Activated CD8-positive, alpha-beta T cell treated with anti-CD3 and anti-CD28 coated beads for 36 hours (primary cell): ENCODE measurements around the gene DDX53. TPM values are rescaled to one million over a fixed set of nuclear protein-coding genes. Genes with fewer than 3 reads are reported as not detected.
A peak's percentile ranks its signal among the peaks of the same experiment; 100 is the strongest.

Source experiments
- ATAC-seq: fragments of 200-7000 bp; cut with Tn5 transposase; one replicate; pipeline ENCODE4 v1.10.0; 2021; ENCODE audit warnings: mild to moderate bottlenecking, moderate library complexity
- CTCF ChIA-PET: fragments of 350-600 bp; sonication (Branson Sonifier 250); formaldehyde crosslinking; loops from one replicate; lab custom pipeline; 2021; ENCODE audit warnings: antibody characterized with exemption; lab: Charles Lee
- POLR2A ChIA-PET: fragments of 350-600 bp; sonication (Branson Sonifier 250); formaldehyde crosslinking; loops from one replicate; lab custom pipeline; 2021; ENCODE audit warnings: antibody characterized with exemption; lab: Charles Lee
- DNase-seq: peaks from one replicate; pipeline ENCODE4 v3.0.0-alpha.2; 2020
- H3K27ac Mint-ChIP-seq: one replicate; pipeline ENCODE4 v1.8.0; 2021; ENCODE audit warnings: mild to moderate bottlenecking, mixed read lengths
- H3K27me3 Mint-ChIP-seq: one replicate; pipeline ENCODE4 v1.8.0; 2021; ENCODE audit warnings: mixed read lengths
- H3K36me3 Mint-ChIP-seq: one replicate; pipeline ENCODE4 v1.8.0; 2021; ENCODE audit warnings: low read depth, mixed read lengths
- H3K4me1 Mint-ChIP-seq: one replicate; pipeline ENCODE4 v1.8.0; 2021; ENCODE audit warnings: low read depth, mixed read lengths
- H3K4me3 Mint-ChIP-seq: one replicate; pipeline ENCODE4 v1.8.0; 2021; ENCODE audit warnings: mild to moderate bottlenecking, moderate library complexity, mixed read lengths
- H3K9me3 Mint-ChIP-seq: one replicate; pipeline ENCODE4 v1.8.0; 2021; ENCODE audit warnings: mixed read lengths
- intact Hi-C: fragments of 100-400 bp; cut with micrococcal nuclease; formaldehyde crosslinking; loops from one replicate; pipeline ENCODE4 v1.10.0; 2022
- total RNA-seq, 2 experiments: library from RNA; stranded (reverse); gene quantifications; one replicate each; pipeline ENCODE4 v1.2.3, GENCODE V29; 2021
- TF ChIP-seq, protein P1 (sequence below): fragments of 200-600 bp; IDR thresholded peaks from one replicate; pipeline ENCODE4 v1.8.0; 2022; ENCODE audit warnings: antibody characterized with exemption, mild to moderate bottlenecking

DDX53 gene
- total RNA-seq, 2 experiments from 2014 or later = not detected

DNA sequence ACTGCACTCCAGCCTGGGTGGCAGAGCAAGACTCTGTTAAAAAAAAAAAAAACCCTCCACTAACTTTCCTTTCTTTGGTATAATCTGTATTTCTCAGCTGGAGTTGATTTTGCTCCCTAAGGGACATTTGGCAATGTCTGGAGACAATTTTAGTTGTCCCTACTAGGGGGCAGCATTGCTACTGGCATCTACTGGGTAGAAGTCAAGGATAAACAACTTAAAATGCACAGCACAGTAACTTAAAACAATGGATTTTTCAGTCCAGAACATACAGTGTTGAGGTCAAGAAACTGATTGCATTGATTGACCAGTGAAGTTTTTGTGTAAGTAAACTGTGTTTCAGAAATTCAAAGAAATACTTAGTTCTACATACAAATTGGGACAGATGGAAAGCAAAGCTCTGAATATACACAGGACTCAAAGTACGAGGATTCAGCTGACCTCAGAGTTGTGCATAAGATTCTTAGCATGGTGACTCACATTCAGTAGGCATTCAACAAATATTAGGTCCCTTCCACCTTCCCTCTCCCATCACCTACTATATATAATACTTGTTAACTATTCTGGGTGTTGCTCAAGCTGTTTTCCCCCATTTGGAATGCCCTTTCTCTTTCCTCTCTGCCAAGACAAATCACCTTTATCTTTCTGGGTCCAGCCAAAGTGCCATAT, 8.8 kb downstream of the DDX53 start:
- H3K27ac Mint-ChIP-seq = no peak overlapping the region
- no peaks in the 10 kb centered on the region for H3K9me3 Mint-ChIP-seq
- POLR2A ChIA-PET = no interaction called here
- no peak overlapping the region for H3K4me3 Mint-ChIP-seq
- H3K27me3 Mint-ChIP-seq = no peaks in the 10 kb centered on the region
- no peak for DNase-seq
- H3K36me3 Mint-ChIP-seq = no peaks in the 10 kb centered on the region
- TF ChIP-seq, protein P1, sequence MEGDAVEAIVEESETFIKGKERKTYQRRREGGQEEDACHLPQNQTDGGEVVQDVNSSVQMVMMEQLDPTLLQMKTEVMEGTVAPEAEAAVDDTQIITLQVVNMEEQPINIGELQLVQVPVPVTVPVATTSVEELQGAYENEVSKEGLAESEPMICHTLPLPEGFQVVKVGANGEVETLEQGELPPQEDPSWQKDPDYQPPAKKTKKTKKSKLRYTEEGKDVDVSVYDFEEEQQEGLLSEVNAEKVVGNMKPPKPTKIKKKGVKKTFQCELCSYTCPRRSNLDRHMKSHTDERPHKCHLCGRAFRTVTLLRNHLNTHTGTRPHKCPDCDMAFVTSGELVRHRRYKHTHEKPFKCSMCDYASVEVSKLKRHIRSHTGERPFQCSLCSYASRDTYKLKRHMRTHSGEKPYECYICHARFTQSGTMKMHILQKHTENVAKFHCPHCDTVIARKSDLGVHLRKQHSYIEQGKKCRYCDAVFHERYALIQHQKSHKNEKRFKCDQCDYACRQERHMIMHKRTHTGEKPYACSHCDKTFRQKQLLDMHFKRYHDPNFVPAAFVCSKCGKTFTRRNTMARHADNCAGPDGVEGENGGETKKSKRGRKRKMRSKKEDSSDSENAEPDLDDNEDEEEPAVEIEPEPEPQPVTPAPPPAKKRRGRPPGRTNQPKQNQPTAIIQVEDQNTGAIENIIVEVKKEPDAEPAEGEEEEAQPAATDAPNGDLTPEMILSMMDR = no peak
- H3K4me1 Mint-ChIP-seq = peaks cover 11% of the 10 kb centered on the region
- CTCF ChIA-PET = no interaction called here
- no peak for ATAC-seq
- intact Hi-C loops = no loop called here

DNA sequence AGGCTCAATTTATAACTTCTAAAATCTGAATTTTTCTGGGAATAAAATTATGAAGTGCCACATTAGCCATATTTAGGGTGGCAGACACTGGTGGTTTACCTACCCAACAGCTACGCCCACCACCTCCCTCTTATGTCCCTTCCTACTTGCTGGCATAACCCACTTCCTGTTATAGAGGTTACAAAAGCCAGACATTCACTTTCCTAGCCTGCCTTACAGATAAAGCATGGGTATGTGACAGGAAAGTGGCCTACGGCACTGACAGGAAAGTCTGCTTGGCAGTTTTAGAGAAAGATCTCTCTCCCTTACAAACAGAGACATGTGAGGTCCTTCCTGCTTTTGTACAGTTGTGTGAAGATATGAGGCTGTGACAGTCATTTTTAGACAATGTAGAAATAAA, 12.4 kb downstream of the DDX53 start:
- TF ChIP-seq, protein P1 = no peak
- ChIA-PET CTCF (no interaction called here), POLR2A (no interaction called here)
- Mint-ChIP-seq H3K27ac (no peak overlapping the region), H3K4me1 (peaks cover 11% of the 10 kb centered on the region), H3K4me3 (no peak overlapping the region), H3K27me3 (no peaks in the 10 kb centered on the region), H3K36me3 (no peaks in the 10 kb centered on the region), H3K9me3 (no peaks in the 10 kb centered on the region)
- DNase-seq (peak; percentile 4), ATAC-seq (peak; percentile 34)
- intact Hi-C loops = no loop called here

DNA sequence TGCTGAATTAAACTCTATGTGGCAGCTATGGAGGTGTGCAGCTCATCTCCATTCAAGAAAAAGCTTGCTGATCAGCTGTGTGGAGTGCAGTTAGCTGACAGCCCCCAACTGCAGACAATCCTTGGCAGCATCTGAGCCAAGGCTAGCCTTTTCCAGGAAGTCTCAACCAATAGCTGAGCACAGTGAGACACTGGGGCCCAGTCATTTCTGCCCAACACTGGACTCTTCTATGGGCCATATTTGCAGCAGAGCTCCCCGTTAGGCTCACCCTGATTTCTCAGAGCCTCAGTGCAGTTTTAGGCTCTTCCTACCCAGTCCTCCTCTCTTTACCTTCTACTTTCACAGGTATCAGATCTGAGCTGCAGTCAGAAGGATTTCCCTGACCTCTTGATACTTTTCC, 12.9 kb downstream of the DDX53 start:
- POLR2A ChIA-PET = no interaction called here
- intact Hi-C loops = no loop called here

DNA sequence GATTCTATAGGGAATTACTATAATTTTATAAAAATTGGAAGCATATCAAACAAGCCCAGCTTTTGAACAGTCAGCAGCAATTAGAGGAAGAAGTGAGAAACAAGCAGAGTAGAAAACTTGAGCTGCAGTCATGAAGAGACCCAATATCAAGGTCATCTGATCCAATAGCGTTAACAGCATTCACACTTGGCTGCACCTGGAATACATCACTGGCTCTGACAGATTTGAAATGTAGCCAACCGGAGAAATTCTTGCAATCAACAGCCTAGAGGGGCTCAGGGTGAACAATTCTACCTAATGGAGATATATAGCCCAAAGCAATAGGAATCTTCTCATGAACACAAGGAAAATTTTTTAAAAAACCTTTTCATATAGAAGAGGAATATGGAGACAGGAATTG, 13.6 kb downstream of the DDX53 start:
- Mint-ChIP-seq H3K27ac (no peak overlapping the region), H3K27me3 (no peaks in the 10 kb centered on the region), H3K4me3 (no peak overlapping the region), H3K36me3 (no peaks in the 10 kb centered on the region), H3K4me1 (peaks cover 11% of the 10 kb centered on the region), H3K9me3 (no peaks in the 10 kb centered on the region)
- ATAC-seq (no peak), DNase-seq (no peak)
- TF ChIP-seq, protein P1 = no peak
- POLR2A ChIA-PET = no interaction called here
- intact Hi-C loops = no loop called here
- CTCF ChIA-PET = no interaction called here

More for the DNA sequence above, 12.9 kb downstream of the DDX53 start:
- ATAC-seq = no peak
- Mint-ChIP-seq H3K27me3 (no peaks in the 10 kb centered on the region), H3K27ac (no peak overlapping the region), H3K4me3 (no peak overlapping the region), H3K36me3 (no peaks in the 10 kb centered on the region), H3K4me1 (peaks cover 11% of the 10 kb centered on the region), H3K9me3 (no peaks in the 10 kb centered on the region)
- no peak for DNase-seq
- TF ChIP-seq, protein P1 = no peak
- CTCF ChIA-PET = no interaction called here

DNA sequence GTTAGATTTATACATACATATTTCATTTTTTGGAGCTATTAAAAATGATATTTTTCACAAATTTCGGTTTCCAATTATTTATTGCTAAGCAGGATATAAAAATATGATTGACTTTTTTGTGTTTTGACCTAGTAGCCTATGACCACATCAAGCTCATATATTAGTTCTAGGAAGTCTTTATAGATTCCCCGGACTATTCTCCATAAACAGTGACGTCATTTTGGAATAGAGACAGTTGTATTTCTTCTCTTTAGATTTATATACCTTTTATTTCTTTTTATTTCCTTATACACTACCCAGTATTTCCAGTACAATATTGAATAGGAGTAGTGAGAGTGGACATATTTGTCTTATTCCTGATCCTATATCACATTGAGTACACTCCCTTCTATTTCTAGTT, 31.8 kb downstream of the DDX53 start:
- intact Hi-C loops = no loop called here
- ChIA-PET POLR2A (no interaction called here), CTCF (no interaction called here)
- ATAC-seq (no peak), DNase-seq (no peak)
- H3K4me1 Mint-ChIP-seq = no peaks in the 10 kb centered on the region
- H3K27me3 Mint-ChIP-seq = peaks cover 2% of the 10 kb centered on the region
- no peak overlapping the region for H3K27ac Mint-ChIP-seq
- H3K4me3 Mint-ChIP-seq = no peak overlapping the region
- no peaks in the 10 kb centered on the region for H3K36me3 Mint-ChIP-seq
- H3K9me3 Mint-ChIP-seq = no peaks in the 10 kb centered on the region
- TF ChIP-seq, protein P1 = no peak
